ENCODE data around the gene RELL2.

- no peak for TF ChIP-seq CTCF (tag by site-specific recombination; IDR thresholded peaks at IDR 0.05)
- TF ChIP-seq ZNF366 (tag by site-specific recombination; conservative IDR thresholded peaks at IDR 0.05) = no peak
- TF ChIP-seq ZNF785 (tag by site-specific recombination; IDR thresholded peaks at IDR 0.05) = no peak
- TF ChIP-seq, protein P1, sequence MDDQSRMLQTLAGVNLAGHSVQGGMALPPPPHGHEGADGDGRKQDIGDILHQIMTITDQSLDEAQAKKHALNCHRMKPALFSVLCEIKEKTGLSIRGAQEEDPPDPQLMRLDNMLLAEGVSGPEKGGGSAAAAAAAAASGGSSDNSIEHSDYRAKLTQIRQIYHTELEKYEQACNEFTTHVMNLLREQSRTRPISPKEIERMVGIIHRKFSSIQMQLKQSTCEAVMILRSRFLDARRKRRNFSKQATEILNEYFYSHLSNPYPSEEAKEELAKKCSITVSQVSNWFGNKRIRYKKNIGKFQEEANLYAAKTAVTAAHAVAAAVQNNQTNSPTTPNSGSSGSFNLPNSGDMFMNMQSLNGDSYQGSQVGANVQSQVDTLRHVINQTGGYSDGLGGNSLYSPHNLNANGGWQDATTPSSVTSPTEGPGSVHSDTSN (CRISPR knock-in tag; IDR thresholded peaks at IDR 0.05) = no peak
- TF ChIP-seq ZNF266 (tag by site-specific recombination; IDR thresholded peaks at IDR 0.05; ENCODE audit: low read depth) = no peak
- TF ChIP-seq ZNF274 (IDR thresholded peaks at IDR 0.05; ENCODE audit: low read length) = no peak
- no peak for TF ChIP-seq ZNF274 (tag by site-specific recombination; IDR thresholded peaks at IDR 0.05; ENCODE audit: borderline replicate concordance)
- no peak for TF ChIP-seq ZBTB26 (tag by site-specific recombination; optimal IDR thresholded peaks at IDR 0.05)
- no peak for TF ChIP-seq ZNF423 (tag by site-specific recombination; IDR thresholded peaks at IDR 0.05)
- TF ChIP-seq ZBTB48 (tag by site-specific recombination; IDR thresholded peaks at IDR 0.05) = no peak
- TF ChIP-seq ZNF670 (tag by site-specific recombination; IDR thresholded peaks at IDR 0.05; ENCODE audit: low read depth) = no peak
- TF ChIP-seq ZNF629 (tag by site-specific recombination; IDR thresholded peaks at IDR 0.05) = no peak
- TF ChIP-seq ZBTB44 (tag by site-specific recombination; IDR thresholded peaks at IDR 0.05) = no peak
- TF ChIP-seq REST (tag by site-specific recombination; IDR thresholded peaks at IDR 0.05) = no peak
- TF ChIP-seq, protein P2, sequence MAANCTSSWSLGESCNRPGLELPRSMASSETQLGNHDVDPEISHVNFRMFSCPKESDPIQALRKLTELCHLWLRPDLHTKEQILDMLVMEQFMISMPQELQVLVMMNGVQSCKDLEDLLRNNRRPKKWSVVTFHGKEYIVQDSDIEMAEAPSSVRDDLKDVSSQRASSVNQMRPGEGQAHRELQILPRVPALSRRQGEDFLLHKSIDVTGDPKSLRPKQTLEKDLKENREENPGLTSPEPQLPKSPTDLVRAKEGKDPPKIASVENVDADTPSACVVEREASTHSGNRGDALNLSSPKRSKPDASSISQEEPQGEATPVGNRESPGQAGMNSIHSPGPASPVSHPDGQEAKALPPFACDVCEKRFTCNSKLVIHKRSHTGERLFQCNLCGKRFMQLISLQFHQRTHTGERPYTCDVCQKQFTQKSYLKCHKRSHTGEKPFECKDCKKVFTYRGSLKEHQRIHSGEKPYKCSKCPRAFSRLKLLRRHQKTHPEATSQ (tag by site-specific recombination; IDR thresholded peaks at IDR 0.05) = no peak
These were observed 43.4 kb downstream of the RELL2 start for GRCh38 chr5:141680178-141680577.

All from HEK293 (cell line).